ENCODE data around the gene SFTPD.

The SFTPD gene

GRCh38 chr10:79944428-79945395 lies 4.2 kb downstream of the SFTPD start:
- DNase-seq = no peak

DNA sequence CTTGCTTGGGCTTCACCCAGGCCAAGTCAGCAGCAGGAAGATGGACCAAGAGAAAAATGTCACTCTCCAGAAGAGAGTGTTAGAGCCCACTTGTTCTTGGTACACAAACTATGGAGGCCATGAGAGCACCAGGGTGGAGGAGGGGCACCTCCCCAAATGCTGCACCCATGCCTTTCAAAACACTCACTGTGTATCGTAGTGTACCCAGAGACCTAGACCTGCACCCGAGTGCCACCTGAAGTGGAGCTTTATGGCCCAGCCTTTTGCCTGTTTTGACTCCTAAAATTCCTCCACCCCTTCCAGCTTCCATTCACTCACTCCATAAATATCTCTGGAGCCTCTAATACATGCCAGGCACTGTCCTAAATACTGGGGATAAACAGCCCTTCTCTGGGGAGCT lies 5.0 kb downstream of the SFTPD start:
- no peak for DNase-seq

DNA sequence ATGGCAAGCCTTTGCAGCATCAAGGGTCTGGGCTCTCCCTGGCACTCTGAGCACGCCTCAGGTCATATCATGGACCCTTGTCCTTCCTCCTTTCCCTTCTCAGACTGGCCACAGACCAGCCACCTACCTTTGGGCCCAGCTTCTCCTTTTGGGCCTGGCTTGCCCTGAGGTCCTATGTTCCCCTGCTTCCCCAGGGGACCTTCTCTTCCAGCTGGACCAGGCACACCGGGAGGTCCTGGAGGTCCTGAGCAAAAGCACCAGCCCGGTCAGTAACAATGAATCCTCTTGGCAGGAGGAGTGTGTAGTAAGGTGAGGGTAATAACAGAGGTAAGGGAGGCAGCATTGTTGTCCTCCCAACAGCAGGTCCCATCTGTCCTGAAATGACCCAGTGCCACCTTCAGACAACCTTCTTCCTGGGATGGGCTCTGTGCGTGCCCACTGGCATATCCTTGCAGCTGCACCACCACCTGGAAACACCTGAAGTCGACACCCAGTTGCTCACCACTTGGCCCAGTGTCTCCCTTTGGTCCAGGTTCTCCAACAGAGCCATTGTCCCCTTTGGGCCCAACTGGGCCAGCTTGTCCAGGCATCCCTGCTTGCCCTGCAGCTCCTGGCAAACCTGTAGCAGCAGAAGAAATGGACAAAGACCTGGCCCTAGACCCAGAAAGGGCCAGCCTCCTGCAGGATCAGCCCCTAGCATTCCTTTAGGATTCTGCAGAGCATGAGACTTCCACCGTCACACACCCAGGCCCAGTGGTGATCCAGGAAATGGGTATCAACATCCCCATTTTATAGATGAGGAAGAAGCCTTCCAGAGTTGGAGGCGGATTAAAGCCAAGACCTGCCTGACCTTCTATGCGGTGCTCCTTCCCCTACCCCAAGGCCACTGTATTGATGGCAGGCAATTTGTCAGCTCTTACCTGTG lies 6.4 kb downstream of the SFTPD start:
- no peak for DNase-seq

DNA sequence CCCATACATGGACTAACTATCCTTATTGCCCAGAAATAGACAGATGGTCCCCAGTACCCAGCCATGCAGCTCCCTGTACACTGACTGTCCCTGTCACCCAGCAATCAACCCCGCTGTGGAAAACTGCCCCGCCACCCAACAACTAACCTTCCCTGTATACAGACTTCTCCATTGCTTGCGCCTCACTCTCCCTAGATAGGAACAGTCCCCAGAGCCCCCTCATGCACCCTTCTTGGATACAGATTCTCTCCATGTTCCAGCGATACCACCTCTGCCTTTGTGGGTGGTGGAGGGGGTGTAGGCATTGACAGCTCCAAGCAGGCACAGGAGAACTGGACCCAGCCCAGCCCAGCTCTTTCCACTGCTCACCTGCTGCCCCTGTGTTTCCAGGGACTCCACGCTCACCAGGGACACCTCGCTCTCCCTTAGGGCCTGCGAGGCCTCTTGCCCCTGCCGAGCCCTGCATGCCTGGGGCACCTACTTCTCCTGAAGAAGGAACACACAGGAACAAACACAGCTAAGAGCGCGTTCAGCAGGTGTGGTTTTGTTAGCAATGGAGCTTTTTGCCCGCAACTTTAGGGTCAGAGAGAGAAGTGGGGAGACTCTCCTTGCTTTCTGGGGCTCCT lies 7.2 kb downstream of the SFTPD start:
- no peak for DNase-seq

DNA sequence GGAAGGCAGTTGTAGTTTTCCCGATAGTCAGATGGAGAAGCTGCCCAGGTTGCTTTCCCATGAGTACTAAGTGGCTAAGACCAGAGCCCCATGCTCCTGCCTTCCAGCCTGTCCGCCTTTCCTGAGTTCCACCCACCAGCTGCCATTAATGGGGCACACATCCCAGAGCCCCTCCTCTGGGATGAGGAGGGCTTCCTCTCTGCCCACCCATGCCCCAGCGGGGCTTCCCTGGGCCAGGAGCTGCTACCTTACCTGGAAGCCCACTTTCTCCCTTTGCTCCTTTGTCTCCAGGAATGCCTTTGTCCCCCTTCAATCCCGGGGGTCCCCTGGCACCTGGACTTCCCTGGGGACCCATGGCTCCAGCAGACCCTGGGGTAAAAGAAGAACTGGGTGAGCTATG lies 7.8 kb downstream of the SFTPD start:
- no peak for DNase-seq

DNA sequence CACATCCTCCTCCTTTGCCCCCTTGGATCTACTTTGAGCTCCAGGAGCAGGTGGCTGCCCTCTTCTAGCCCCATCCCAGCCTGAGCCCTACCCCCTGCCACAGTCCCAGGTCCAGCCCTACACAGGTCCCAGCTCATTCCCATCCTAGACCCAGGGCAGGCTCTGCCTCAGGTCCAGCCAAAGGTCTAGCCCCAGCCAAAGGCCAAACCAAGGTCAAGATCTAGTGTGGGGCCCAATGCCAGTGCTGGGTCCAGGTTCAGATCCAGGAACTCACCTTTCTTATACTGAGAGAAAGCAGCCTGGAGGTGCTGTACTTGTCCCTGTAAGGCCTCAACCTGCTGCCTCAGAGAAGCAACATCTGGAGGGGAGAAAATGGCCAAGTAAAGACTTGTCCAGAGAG lies 8.5 kb downstream of the SFTPD start:
- DNase-seq = no peak

DNA sequence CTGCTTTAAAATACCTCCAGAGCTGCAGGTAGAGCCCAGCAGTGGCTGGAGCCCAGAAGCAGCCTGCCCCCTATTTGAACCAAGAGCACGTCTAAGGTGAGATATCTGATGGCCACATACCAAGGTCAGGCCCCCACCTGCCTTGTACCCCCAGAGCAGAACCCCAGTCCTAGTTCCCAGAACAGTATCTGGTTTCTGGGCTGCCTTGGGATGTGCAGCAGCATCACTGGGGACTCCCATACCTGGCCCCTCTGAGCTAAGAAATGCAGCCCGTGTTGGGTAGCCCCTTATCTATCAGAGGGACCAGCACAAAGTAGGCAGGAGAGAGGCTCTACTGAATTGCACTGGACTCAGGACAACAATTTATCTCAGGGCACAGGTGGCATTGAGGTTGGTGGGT lies 8.9 kb downstream of the SFTPD start:
- no peak for DNase-seq

DNA sequence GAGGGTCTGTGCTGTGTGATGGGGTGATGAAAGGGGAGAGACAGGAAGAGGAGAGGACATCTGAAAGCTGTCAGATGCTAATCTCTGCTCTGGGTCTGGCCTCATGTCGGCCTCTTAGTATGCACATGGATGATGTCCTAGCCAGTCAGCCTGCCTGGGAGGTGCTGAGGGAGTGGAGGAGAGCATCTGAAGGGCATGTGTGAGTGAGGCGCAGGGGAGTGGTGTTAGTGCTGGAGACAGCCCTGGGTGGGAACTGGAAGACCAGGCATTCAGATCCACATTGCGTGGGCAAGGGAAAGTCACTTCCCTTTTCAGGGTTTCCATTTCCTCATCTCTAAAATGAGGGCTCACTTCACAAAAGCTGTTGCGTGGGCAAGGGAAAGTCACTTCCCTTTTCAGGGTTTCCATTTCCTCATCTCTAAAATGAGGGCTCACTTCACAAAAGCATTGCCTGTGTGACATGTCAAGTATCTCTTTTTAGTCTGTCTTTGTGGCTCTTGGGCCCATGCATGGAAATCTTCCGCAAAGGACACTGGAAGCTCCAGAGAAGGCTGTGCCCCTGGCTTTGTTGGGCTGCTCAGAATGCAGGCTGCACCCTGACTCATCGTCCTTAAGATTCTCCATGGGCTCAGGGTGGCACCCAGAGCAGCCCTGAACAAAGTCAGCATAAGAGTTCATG lies 10.0 kb downstream of the SFTPD start:
- DNase-seq = no peak

GRCh38 chr10:79937701-79938151 lies 11.2 kb downstream of the SFTPD start:
- DNase-seq = no peak

DNA sequence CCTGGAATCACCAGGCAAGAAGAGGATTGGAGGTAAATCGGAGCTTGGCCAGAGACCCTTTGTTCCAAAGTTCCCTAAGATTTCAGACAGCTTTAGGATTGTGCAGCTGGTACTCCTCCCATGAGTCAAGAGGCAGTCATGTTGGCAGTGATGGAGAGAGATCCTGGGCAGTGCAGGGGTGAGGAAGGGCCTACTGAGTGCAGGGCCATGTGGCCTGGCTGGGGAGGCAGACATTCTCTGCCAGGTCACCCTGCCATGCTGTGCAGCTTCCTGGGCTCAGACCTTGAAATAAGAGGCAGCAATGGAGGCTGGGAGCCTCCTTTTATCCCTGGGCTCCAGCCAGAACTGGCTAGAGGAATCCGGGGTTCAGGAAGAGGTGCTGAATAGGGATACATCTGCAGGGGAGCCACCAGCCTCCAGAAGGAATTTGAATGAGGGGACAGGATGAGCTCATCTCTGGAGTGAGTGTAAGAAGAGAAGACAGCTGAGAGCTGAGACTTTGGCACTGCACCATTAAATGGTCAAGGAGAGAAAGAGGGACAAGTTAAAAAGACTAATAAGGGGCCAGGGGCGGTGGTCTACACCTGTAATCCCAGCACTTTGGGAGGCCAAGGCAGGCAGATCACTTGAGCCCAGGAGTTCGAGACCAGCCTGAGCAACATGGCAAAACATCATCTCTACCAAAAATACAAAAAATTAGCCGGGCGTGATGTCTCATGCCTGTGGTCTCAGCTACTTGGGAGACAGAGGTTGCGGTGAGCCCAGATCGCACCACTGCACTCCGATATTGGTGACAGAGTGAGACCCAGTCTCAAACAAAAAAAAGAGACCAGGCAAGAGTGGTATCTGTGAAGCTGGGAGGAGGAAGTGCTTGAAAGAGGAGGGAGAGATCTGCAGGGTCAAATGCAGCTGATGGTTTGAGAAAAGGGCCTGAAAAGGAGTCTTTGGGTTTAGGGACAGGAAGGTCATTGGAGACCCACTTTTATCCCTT lies 12.0 kb downstream of the SFTPD start:
- DNase-seq = no peak

DNA sequence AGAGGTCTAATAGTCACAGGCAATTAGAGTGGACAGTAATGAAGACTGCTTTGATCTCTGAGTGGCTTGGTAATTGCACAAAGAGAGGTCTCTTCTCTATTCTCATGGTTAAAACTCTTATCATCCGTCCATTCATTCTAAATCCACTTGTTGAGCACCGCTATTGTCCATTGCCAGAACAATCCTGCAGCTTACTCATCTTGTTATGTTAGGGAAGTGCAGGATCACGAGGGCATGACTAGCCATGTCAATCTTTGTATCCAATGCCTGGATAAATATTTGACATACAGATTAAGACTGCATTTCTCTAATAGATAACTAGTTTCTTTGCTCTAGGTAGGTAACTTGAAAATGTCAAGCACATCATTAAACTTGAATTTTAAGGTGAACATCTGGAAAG lies 14.9 kb downstream of the SFTPD start:
- peak; percentile 96 for DNase-seq

GRCh38 chr10:79932841-79933379 lies 16.0 kb downstream of the SFTPD start:
- peak; percentile 60 for DNase-seq

DNA sequence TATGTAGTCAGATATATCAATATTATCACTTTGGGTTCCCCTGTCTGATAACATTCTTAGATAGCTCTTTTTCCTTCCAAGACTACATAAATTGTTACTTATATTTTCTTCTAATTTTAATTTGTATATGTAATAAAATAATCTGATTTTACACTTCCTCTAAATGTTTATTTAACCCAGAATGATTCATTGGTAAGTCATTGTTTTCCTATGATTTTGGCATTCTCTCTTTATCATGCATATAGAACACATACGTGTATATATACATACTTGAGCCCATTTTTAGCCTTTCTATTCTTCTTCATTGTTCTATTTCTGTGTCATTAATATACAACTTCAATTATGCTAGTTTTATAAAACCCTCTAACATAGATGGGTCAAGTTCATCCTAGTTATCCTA lies 16.6 kb downstream of the SFTPD start:
- no peak for DNase-seq

DNA sequence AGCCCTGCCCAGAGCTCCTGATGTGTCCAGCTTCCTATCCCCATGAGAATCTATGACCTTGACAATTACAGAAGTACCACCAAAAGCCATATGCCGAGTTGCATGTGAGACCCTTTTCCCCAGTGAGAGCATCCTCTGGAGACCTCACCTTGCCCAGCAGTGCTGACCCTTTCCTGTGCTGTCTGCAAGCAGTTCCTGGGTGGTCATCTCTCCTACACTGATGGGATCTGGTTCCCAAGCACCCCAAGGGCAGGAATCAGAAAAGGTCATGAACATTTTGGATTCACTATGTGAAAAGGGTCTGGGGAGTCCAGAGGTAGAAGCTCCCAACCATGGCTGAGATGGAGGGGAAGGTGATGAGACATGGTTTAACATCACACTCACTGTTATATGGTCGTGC lies 18.2 kb downstream of the SFTPD start:
- no peak for DNase-seq

DNA sequence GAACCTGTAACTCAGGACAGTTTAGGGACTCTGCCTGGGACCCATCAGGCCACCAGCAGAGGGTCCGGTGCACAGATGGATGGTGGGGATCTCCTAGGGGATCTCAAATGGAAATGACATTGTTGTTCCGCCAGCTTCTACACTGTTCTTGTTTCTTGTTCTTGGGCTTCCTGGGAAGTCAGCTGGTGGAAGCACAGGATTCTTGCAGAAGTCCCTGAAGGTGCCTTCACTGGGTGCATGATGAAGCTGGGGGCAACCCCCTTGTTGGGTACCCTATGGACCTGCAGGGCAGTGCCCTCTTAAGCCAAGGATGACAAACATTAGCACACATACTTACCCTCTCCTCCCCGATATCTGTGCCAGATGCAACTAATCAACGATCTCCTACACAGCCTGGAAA lies 18.6 kb downstream of the SFTPD start:
- no peak for DNase-seq

- DNase-seq = peak; percentile 89
Measured at GRCh38 chr10:79929409-79929904, 19.4 kb downstream of the SFTPD start.

GRCh38 chr10:79928028-79928583 lies 20.8 kb downstream of the SFTPD start:
- no peak for DNase-seq

- no peak for DNase-seq
Measured at GRCh38 chr10:79927111-79927828, 21.6 kb downstream of the SFTPD start.

- DNase-seq = no peak
Measured at GRCh38 chr10:79926037-79926436, 22.9 kb downstream of the SFTPD start.

- no peak for DNase-seq
Measured at GRCh38 chr10:79925614-79926013, 23.3 kb downstream of the SFTPD start.
